K562 (cell line): ENCODE results near the gene HAX1.

ENCODE experiments used
- CTCF ChIP-seq, 3 experiments: IDR thresholded peaks in 2 of 3; conservative IDR thresholded peaks in 1 of 3; 2 replicates each; pipeline ENCODE4 v1.5.1; 2011 to 2012; ENCODE audit warnings: low read length in 3 of 3, mild to moderate bottlenecking in 3 of 3, control low read depth in 2 of 3, improper control_type of control experiment in 1 of 3, inconsistent platforms in 1 of 3, low read depth in 1 of 3, mixed read lengths in 1 of 3, moderate library complexity in 1 of 3; ENCODE audit not compliant: insufficient read depth in 2 of 3
- HCFC1 ChIP-seq: IDR thresholded peaks from 2 replicates; pipeline ENCODE4 v1.6.1; 2012; ENCODE audit warnings: low read depth, low read length, improper control_type of control experiment
- NFYB ChIP-seq: IDR thresholded peaks from 2 replicates; pipeline ENCODE4 v1.6.1; 2011; ENCODE audit warnings: mild to moderate bottlenecking, moderate library complexity; ENCODE audit not compliant: insufficient read length; ENCODE audit errors: extremely low read depth
- PKNOX1 ChIP-seq: fragments of 450-650 bp; IDR thresholded peaks from 2 replicates; pipeline ENCODE4 v1.6.1; 2016
- PTRF ChIP-seq: fragments of 450-650 bp; IDR thresholded peaks from 2 replicates; pipeline ENCODE4 v1.6.1; 2016; ENCODE audit warnings: mild to moderate bottlenecking, missing genetic modification characterization, missing compliant biosample characterization
- SP2 ChIP-seq: IDR thresholded peaks from 2 replicates; pipeline ENCODE4 v1.6.1; 2011; ENCODE audit warnings: mild to moderate bottlenecking, low read depth, low read length, moderate library complexity; ENCODE audit not compliant: poor library complexity, severe bottlenecking; ENCODE audit errors: extremely low read depth
- SUPT5H ChIP-seq: fragments of 450-650 bp; IDR thresholded peaks from 2 replicates; pipeline ENCODE4 v1.6.1; 2016
- TARDBP ChIP-seq: fragments of 450-650 bp; IDR thresholded peaks from 2 replicates; pipeline ENCODE4 v1.6.1; 2016
- TFAP4 ChIP-seq: sonication (generic); formaldehyde crosslinking; IDR thresholded peaks from 2 replicates; pipeline ENCODE4 v1.8.0; 2022; ENCODE audit warnings: missing genetic modification reagents, mild to moderate bottlenecking, moderate library complexity, borderline replicate concordance
- ZZZ3 ChIP-seq: fragments of 450-650 bp; IDR thresholded peaks from 2 replicates; pipeline ENCODE4 v1.6.1; 2016; ENCODE audit warnings: antibody characterized with exemption, mild to moderate bottlenecking, moderate library complexity

GRCh38 chr1:154241703-154242351 lies 30.6 kb upstream of the HAX1 start:
- TF ChIP-seq TARDBP (no peak), CTCF (IDR thresholded peaks at IDR 0.05 in 2 of 3, conservative IDR thresholded peaks at IDR 0.05 in 1 of 3; ENCODE audit: insufficient read depth in 2 of 3, low read depth in 1 of 3, low read length in 3 of 3) (no peak), SP2 (no peak), TFAP4 (CRISPR knock-in tag) (no peak), NFYB (no peak), PKNOX1 (no peak), SUPT5H (no peak), HCFC1 (no peak), ZZZ3 (no peak), PTRF (tag) (no peak)
